DND-41 (cell line): ENCODE data around the gene HEATR3.

Experiments
- EZH2 ChIP-seq: IDR thresholded peaks from 3 replicates; pipeline ENCODE4 v1.6.1; 2012; ENCODE audit warnings: borderline replicate concordance, low read depth, mild to moderate bottlenecking, moderate library complexity, low read length, inconsistent platforms; ENCODE audit not compliant: severe bottlenecking
- TF ChIP-seq, protein P1 (sequence below): IDR thresholded peaks from 2 replicates; pipeline ENCODE4 v1.5.1; 2012; ENCODE audit warnings: borderline replicate concordance, low read length, moderate library complexity, mild to moderate bottlenecking; ENCODE audit not compliant: poor library complexity, severe bottlenecking; ENCODE audit errors: extremely low read depth

DNA sequence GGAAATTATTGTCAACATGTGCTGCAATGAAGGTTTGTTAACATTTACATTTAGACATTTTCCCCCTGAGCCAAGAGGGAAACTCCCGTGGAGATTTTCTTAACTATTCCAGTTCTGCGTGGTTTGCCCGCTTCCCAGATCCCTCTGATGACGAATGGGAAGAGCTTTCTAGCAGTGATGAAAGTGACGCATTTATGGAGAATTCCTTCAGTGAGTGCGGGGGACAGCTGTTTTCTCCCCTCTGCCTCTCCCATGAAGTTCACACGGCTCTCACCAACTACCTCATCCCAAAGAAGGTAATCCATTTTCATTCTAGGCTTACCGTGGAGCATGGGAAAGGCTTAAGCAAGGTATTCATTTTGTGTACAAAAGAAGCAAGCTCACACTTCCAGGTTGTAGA lies 18.2 kb downstream of the HEATR3 start:
- TF ChIP-seq EZH2, result no peak
- TF ChIP-seq, protein P1, sequence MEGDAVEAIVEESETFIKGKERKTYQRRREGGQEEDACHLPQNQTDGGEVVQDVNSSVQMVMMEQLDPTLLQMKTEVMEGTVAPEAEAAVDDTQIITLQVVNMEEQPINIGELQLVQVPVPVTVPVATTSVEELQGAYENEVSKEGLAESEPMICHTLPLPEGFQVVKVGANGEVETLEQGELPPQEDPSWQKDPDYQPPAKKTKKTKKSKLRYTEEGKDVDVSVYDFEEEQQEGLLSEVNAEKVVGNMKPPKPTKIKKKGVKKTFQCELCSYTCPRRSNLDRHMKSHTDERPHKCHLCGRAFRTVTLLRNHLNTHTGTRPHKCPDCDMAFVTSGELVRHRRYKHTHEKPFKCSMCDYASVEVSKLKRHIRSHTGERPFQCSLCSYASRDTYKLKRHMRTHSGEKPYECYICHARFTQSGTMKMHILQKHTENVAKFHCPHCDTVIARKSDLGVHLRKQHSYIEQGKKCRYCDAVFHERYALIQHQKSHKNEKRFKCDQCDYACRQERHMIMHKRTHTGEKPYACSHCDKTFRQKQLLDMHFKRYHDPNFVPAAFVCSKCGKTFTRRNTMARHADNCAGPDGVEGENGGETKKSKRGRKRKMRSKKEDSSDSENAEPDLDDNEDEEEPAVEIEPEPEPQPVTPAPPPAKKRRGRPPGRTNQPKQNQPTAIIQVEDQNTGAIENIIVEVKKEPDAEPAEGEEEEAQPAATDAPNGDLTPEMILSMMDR, result no peak
